Gastrocnemius medialis (tissue), 4 donors: ENCODE data around the gene ZNF335.

Source experiments
- POLR2A ChIP-seq, 2 donors: fragments of 450-650 bp; IDR thresholded peaks; one replicate each; pipeline ENCODE4 v1.6.1; 2017; ENCODE audit warnings: antibody characterized with exemption in 2 of 2, mild to moderate bottlenecking in 2 of 2, moderate library complexity in 2 of 2
- TF ChIP-seq, protein P1 (sequence below), 5 experiments: fragments of 450-650 bp in 3 of 5; fragments of 200-600 bp in 2 of 5; sonication (generic) in 2 of 5; IDR thresholded peaks in 4 of 5; conservative IDR thresholded peaks in 1 of 5; 1 replicate in 4 of 5; 2 replicates in 1 of 5; pipeline ENCODE4 v1.5.1; 2016 to 2019; ENCODE audit warnings: antibody characterized with exemption in 5 of 5, mild to moderate bottlenecking in 3 of 5, moderate library complexity in 3 of 5

GRCh38 chr20:46018611-46019010 is 46.6 kb upstream of the ZNF335 start:
- TF ChIP-seq, protein P1, sequence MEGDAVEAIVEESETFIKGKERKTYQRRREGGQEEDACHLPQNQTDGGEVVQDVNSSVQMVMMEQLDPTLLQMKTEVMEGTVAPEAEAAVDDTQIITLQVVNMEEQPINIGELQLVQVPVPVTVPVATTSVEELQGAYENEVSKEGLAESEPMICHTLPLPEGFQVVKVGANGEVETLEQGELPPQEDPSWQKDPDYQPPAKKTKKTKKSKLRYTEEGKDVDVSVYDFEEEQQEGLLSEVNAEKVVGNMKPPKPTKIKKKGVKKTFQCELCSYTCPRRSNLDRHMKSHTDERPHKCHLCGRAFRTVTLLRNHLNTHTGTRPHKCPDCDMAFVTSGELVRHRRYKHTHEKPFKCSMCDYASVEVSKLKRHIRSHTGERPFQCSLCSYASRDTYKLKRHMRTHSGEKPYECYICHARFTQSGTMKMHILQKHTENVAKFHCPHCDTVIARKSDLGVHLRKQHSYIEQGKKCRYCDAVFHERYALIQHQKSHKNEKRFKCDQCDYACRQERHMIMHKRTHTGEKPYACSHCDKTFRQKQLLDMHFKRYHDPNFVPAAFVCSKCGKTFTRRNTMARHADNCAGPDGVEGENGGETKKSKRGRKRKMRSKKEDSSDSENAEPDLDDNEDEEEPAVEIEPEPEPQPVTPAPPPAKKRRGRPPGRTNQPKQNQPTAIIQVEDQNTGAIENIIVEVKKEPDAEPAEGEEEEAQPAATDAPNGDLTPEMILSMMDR (IDR thresholded peaks at IDR 0.05 in 4 of 5, conservative IDR thresholded peaks at IDR 0.05 in 1 of 5), result no peak
- no peak for TF ChIP-seq POLR2A (IDR thresholded peaks at IDR 0.05)
